Hematopoietic multipotent progenitor cell treated with erythropoietin and hydrocortisone succinate and interleukin-3 and kit ligand, for 17 days (in vitro differentiated cells): Measurements from ENCODE around the gene CPED1.

Experiments used
- DNase-seq: peaks from one replicate; pipeline ENCODE4 v3.0.0-alpha.2; 2015; ENCODE audit warnings: low spot score

CPED1 gene

GRCh38 chr7:121151774-121152221, 163.3 kb downstream of the CPED1 start:
- no peak for DNase-seq

DNA sequence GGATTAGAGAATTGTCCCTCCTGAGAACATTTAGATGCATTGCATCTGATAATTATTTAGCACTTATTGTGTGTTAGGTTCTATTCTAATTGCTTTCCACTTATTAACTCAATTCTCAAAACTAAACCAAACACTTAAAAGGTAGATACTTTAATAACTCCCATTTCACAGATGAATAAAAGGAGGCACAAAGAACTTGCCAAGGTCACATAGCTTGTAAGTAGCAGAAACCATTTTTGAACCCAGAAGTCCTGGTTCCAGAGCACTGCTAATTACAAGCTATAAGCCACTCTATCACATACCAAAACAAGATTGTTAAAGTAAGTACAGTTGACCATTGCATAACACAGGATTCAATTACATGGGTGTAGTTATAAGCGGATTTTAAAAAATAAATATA, 164.9 kb downstream of the CPED1 start:
- no peak for DNase-seq

GRCh38 chr7:121153995-121154394, 165.5 kb downstream of the CPED1 start:
- DNase-seq, result no peak

- DNase-seq, result no peak
Observed at GRCh38 chr7:121156825-121157224, 168.3 kb downstream of the CPED1 start.

- DNase-seq, result no peak
Observed at GRCh38 chr7:121157341-121157751, 168.8 kb downstream of the CPED1 start.

DNA sequence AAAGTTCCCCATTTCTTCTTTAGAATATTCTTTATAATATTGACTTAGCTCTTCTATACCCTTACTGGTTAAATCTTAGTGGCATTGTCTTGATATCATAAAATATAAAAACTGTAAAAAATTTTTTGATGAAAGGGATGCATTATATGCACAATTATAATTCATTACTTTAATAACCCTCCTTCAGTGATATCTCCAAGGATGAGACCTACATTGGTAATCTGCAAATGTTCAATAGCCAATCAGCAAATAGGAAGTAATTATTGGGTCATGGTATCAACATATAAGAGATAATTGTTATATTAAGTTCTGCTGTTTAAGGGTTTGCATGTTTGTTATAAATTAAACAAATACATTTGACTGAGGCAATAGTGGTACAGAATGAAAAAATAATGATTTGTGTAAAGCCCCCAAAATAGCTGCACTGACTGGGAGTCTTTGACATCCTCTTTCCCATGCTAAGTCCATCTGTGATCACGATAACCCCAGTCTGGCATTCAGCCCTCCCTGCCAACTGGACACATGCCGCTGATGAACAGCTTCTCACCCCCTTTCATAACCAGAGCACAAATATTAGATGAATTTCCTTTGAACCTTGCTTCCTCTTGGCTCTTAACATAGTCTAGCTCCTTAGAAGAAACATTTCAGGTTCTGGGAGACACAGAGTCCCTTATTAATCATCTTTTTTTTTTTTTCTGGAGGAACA, 169.5 kb downstream of the CPED1 start:
- DNase-seq, result no peak

- DNase-seq, result no peak
Observed at GRCh38 chr7:121158665-121159064, 170.2 kb downstream of the CPED1 start.

GRCh38 chr7:121159553-121159952, 171.0 kb downstream of the CPED1 start:
- no peak for DNase-seq

- DNase-seq, result no peak
Observed at GRCh38 chr7:121160150-121161008, 171.9 kb downstream of the CPED1 start.

- DNase-seq, result no peak
Observed at GRCh38 chr7:121163699-121164098, 175.2 kb downstream of the CPED1 start.

DNA sequence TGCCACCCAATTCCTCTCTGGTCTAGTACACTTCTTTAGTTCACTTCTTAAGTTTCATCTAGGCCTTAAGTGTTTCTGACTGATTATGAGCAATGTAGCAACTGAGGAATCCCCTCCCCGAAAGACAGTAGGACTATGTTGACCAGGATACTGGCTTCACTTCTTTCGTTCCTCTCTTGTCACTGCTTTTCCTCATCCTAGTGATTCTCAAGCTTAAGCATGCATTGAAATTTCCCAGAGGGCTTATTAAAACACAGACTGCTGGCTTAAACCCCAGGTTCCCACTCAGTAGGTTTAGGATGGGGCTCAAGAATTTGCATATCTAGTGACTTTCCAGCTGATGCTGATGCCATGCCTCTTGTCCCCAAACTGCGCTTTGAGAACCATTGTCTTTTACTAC, 175.7 kb downstream of the CPED1 start:
- no peak for DNase-seq

DNA sequence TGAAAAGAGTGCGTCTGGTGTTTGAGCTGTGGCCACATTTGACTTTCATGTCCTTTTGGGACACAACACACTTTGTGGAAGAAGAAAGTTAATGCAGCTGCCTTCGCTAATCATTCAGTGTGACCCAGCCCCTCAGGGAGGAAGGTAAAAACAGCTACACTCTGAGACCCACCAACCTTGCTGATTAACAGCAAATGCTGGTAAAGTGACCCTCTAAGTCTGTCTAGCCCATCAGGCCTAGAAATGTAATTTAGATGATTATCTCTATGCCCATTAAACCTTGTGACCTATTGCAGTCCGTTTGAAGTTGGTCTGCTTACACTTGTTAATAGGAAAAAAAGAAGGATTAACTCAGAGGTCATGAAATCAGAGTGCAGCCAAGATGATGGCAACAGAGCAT, 178.4 kb downstream of the CPED1 start:
- no peak for DNase-seq

- DNase-seq, result no peak
Observed at GRCh38 chr7:121167971-121168370, 179.5 kb downstream of the CPED1 start.

DNA sequence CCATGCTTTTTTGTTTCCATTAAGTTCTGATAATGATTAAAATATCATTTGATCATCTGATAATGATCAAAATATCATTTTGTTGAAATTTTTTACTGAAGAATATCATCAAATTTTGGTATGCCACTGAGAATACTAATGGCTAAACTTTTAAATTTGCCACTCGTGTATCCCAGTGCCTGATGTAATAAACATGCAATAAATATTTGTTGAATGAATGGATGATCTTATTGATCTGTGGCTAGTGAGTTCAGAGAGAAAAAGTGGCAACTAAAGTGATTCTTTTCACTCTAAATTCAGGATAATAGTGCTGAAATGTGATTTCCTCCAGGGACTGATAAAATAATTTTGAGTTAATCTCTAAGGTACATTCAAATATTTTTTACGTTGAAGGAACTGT, 181.0 kb downstream of the CPED1 start:
- DNase-seq, result no peak

GRCh38 chr7:121172484-121172883, 184.0 kb downstream of the CPED1 start:
- no peak for DNase-seq

GRCh38 chr7:121175826-121176225, 187.3 kb downstream of the CPED1 start:
- DNase-seq, result no peak

- DNase-seq, result no peak
Observed at GRCh38 chr7:121178452-121178851, 189.9 kb downstream of the CPED1 start.

- no peak for DNase-seq
Observed at GRCh38 chr7:121178869-121179497, 190.5 kb downstream of the CPED1 start.

DNA sequence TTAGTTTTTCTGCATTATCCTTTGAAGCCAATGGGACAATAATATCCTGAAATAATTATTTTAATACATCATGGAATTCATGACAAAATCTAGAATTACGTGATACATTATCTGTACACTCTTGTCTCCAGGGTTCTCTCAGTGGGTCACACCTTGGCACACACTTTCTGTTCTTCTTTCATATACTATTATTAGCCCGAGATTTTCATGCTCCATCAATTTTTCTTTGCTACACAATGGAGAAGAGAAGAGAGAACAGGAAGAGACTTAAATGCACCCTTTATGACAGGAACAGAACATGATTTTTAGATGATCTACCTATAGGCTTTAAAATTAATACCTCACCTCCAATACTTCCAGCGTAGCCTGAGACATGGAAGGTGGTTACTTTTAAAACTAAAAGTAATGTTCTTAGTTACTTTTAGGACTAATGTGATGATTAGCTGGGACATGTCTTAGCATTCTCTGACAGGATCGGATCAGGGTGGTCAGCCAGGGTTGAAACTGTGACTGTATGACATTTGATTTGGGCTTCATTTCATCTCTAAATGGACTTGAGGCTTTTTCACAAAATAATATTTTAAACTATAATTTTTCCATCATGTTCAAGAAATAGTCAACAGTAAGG, 192.0 kb downstream of the CPED1 start:
- DNase-seq, result no peak

GRCh38 chr7:121181357-121181756, 192.8 kb downstream of the CPED1 start:
- no peak for DNase-seq

DNA sequence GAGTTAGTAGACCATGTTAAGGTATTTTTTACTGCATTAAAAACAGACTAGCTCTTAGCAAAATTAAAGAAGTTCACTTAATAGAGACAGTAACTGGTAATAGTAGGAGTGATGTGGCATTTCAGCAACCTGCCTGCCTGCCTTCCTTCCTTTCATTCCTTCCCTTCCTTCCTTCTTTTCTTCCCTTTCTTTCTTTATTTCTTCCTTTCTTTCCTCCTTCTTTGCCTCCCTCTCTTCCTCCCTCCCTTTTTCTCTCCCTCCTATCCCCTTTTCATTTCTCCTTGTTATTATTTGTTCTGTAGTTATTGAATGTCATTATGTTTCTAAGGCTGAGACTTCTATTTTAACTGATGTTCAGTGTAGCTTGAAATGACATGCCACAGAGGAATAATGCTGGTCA, 193.8 kb downstream of the CPED1 start:
- no peak for DNase-seq

DNA sequence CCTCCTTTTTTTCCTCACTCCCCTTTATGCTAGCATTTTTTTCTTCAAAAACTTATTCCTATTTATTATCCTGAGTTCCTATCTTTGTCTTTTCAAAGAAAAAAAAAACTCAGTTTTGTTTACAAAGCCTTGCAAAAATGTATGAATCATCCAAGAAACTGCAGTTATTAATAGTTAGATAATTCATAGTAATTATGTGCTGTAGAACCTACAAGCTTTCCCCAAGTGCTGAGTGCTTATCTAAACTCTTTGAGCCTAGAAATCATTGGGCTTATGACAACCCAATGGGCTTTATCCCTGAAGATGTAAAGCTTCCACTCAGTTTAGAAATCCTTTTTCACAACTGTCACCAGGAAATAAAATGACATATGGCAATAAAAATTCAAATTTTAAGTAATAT, 194.4 kb downstream of the CPED1 start:
- no peak for DNase-seq
